HG03066 (cell line): ENCODE measurements around the gene ACBD4.

Experiments
- ATAC-seq: cut with Tn5 transposase; IDR thresholded peaks from one replicate; pipeline ENCODE4 v1.9.1; 2021; ENCODE audit warnings: low read depth; ENCODE audit not compliant: unreplicated experiment

The ACBD4 gene

GRCh38 chr17:45135192-45135977 is at the start of gene ACBD4:
Gene ACBD4, plus strand, starts transcription at chr17:45135687. Its CDS starts 458 bp downstream, at chr17:45136145.
- ATAC-seq: peak; percentile 71

DNA sequence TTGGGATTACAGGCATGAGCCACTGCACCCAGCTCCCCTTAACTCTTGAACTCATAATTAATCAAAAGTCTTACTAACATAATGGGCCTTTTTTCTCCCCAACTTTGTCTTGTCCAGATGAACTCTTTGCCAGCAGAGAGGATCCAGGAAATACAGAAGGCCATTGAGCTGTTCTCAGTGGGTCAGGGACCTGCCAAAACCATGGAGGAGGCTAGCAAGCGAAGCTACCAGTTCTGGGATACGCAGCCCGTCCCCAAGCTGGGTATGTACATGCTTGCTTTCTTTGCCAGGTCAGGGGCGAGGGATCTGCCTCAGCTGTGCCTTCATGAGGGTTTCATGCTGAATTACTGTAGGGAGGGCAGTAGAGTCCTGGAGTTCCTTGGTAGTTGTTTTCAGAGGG is 49.1 kb upstream of the ACBD4 start:
- no peak for ATAC-seq

DNA sequence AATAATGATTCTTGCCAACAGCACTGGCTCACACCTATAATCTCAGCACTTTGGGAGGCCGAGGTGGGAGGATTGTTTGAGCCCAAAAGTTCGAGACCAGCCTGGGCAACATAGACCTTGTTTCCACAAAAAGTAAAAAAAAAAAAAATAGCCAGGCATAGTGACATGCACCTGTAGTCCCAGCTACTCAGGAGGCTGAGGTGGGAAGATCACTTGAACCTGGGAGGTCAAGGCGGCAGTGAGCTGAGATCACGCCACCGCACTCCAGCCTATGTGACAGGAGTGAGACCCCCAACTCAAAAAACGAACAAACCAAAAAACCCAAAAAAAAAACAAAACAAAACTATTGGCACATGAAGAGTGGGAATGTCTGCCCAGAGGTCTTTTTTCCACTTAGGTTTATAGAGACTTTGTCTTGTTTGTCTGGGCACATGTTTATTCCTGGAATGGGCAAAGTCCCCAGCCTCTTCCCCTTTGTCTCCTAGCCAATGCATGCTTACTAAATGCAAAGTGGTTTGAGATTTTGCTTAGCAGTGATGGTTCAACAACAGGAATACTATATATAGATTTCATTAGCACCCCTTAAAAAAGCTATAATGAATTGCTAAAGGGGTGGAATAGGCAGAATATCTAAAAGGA is 48.5 kb upstream of the ACBD4 start:
- no peak for ATAC-seq

DNA sequence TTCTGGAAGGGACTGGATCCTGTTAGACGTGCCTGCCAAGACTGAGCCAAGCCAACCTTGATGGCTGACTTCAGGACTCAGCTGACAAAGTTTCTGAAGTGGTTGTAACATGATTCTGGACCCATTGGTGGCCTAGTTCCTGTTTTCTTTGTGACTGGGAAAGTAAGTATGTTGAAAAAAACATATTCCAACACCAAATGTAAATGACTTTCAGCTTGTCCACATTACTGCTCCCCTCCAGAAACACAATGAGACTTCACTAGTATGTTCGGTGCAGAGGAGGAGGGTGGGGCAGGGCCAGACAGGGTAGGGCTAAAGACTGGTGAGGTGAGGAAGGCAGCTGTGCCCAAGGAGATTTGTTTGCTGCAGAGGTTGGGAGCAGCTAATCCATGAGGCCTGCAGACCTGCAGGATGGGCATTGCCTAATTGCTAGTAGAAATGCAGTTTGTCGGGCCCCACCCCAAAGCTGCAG is 47.9 kb upstream of the ACBD4 start:
- no peak for ATAC-seq

GRCh38 chr17:45087978-45088377 is 47.5 kb upstream of the ACBD4 start:
- ATAC-seq: no peak

DNA sequence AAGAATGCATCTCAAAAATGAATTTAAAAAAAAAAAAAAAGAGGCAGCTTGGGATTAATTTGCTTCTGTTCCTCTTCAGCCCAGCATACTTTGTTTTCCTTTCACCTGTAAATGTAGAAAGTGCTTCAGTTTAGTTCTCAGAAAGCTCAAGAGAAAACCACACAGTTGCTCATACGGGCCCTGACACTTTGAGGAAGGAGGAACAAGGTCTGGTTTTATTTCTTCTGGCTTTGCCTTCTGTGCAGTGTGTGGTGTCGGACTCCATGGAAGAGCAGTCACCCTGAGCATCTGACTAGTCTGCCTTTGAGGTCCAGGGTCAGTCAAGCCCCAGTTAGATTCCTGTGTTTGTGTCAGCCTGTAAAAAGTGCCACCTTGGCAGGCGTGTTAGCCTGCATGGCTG is 46.7 kb upstream of the ACBD4 start:
- no peak for ATAC-seq

DNA sequence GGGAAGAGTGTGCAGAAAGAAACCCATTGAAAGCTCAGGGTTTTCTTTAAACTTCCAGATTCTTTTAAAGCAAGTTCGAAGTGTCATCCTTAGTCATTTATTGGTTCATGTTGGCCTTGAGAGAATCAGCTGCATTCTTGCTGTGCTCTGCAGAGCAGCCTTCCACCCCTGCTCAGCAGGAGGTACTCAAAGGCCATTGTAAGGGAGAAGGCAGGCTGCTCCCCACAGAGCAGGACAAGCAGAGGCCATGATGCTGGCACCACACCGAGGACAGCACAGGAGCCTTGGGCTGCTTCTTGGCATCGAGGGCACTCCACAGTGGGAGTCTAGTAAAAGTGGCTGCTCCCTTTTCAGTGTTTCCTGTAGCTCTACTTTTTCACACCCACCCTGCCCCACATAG is 44.8 kb upstream of the ACBD4 start:
- no peak for ATAC-seq

DNA sequence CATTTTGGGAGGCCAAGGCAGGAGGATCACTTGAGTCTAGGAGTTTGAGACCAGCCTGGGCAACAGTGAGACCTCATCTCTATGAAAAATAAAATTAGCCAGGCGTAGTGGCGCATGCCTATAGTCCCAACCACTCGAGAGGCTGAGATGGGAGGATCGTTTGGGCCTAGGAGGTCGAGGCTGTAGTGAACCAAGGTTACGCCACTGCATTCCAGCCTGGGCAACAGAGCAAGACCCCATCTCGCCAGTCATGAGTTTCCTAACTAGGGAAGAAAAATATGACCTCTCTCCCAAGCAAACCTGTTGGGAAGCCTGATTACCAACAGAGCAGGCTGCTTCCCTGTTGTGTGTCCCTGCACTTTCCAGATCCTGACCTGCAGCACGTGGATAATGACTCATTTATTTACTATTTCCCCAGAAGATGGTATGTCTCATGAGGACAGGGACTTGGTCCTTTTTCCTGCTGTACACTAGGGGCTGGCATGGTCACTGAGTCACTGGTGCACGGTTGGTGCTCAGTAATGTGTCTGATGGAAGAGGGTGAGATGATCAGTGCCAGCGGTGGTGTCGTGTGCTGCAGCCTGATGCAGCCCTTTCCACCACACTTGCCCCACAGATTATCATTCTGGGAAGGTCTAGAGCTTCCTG is 43.6 kb upstream of the ACBD4 start:
- no peak for ATAC-seq

DNA sequence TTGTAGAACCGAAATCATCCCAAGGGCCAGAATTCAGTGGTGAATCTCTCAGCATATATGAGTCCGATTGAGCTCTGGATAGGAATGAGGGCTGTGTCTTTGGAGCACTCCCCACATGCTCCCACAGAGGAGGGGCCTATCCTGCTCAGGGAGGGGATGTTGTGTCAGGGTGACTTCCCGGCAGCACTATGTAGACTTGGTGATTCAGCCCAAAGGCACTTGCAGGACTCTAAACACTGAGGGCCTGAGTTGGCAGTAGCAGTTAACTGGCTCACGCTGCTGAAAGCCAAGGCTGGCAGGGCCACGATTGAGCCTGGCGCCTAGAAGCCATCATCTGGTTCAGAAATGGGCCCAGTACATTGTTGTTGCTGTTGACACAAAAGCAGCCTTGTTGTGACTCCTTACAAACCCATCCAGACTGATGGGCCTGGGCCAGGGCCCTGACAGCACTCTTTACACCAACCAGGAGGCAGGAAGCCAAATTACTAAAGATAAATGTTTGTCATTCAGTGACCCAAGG is 42.5 kb upstream of the ACBD4 start:
- ATAC-seq: no peak

- ATAC-seq: no peak
Observed at GRCh38 chr17:45093444-45094110, 41.9 kb upstream of the ACBD4 start.

DNA sequence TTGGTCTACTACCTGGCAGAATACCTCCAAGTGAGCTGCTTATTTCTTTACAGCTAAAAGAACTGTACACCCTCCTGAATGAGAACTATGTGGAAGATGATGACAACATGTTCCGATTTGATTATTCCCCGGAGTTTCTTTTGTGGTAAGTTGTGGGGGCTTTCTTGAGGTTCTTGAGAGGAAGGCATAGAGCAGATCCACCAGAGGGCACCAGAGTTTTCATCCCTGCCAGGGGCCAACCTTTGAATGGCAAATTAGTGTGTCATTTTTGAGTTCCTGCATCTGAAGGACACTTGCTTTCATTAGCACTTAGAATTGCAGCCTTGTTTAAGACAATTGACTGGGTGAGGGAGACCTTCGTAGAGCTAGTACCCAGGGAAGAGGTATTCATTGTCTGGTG is 39.3 kb upstream of the ACBD4 start:
- ATAC-seq: no peak

DNA sequence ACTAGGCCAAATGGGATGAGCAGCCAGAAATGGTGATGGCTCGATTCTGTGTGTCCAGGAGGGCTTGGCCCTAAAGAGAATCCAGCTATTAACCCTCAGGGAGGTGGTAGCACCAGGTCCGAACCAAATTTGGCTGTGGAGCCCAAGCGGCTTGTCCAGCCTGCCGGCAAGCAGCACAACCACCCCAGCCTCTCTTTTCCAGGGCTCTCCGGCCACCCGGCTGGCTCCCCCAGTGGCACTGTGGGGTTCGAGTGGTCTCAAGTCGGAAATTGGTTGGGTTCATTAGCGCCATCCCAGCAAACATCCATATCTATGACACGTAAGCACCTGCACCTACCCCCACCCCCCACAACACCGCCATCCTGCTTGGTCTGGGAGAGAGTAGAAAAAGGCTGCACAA is 38.6 kb upstream of the ACBD4 start:
- ATAC-seq: no peak

GRCh38 chr17:45098081-45098868 is 37.2 kb upstream of the ACBD4 start:
- ATAC-seq: no peak

GRCh38 chr17:45098869-45099616 is 36.4 kb upstream of the ACBD4 start:
- no peak for ATAC-seq

DNA sequence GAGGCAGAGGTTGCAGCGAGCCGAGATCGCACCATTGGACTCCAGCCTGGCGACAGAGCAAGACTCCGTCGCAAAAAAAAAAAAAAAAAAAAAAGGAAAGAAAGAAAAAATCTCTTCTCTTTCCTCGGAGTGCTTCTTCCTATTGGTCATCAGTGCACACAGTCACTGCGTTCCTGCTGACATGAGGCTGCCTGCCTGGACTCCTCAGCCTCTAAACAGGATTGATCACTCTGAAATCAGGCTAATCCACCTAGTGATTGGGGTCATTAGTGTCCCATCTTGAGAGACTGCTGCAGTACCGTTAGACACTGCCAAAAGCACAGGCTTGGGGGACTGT is 34.0 kb upstream of the ACBD4 start:
- no peak for ATAC-seq

DNA sequence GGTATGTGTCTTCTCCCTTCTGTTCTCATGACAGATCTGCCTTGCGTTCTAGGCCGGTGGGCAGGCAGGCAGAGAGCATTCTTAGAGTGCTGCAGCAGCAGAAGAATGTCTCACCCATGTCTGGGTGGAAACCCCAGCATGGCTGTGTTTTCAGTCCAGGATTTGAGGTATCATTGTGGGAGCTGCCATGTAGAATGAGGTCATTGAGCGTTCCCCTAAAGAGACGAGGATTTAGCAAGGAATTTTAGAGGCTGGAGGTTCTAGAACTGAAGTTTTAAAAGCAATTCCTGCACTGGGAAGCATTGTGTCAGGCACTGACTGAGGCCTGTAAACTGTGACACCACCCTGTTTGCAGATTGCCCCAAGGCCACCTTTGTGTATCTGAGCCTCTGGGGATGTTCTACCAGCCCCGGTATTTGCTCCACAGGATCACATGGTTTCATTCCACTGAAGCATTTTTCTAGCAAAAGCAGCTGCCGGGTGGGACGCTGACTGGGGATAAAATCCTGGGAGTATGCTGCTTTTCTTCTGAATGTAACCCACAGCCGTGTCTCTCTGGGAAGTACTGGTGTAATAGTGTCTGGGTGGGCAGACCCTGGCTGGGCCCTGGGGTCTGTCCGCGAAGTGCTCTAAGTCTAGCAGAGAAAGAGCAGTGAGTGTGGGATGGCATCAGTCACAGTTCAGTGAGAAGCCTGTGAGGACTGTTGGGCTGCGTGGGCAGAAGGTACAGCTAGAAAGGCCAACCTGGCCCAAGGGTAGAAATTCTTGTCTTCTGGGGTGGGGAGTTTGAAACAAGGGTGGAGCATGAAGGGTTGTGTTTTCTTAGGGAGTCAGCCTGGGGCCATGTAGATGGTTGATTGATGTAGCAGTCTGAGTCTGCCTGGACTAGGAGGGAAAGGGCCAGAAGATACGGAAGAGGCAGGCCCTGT is 33.3 kb upstream of the ACBD4 start:
- ATAC-seq: no peak

- ATAC-seq: no peak
Observed at GRCh38 chr17:45102856-45103255, 32.6 kb upstream of the ACBD4 start.

DNA sequence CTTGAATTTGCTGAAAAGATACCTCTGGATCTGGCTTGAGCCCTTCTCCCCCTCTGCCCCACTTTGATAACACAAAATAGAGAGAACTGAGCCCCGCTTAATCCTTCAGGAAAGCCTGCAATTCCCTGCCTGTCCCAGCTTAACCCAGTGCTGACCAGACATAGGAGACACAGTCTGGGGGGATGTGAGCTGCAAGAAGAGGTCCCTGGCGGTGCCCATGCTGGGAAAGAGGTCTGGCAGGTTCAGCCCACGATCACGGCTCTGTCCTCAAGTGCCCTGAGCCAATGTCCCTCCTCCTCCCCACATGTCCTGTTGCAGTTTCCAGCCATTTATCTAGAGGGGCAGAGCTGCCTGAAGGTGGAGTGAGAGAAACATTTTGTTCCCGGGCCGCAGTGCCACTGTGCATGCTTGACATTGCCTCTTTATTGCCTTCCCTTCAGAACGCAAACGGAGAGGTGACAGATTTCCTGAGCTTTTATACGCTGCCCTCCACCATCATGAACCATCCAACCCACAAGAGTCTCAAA is 32.2 kb upstream of the ACBD4 start:
- ATAC-seq: no peak
